ENCODE measurements around the gene FAM171A1. TPM values are rescaled to one million over a fixed set of nuclear protein-coding genes. Genes with fewer than 3 reads are reported as not detected.

Gene FAM171A1
- polyA plus RNA-seq, 1 of the 3 experiments (the other 2 are of a cell fraction): 26.3 TPM

- no peaks in the 10 kb centered on the region for H3K9me3 ChIP-seq
- CTCF ChIA-PET: interaction anchor here (1.0 kb wide), 1 partner anchor 47 kb away, joined by 3 read pairs; no protein-coding TSS in a partner anchor
- 95% methylated on average over 10 of the region's 10 CpGs for WGBS (ENCODE audit: low lambda C conversion rate)
Observed at GRCh38 chr10:15309221-15309620, 61.9 kb downstream of the FAM171A1 start.

More at GRCh38 chr10:15309221-15309620, 61.9 kb downstream of the FAM171A1 start:
- H3K9ac ChIP-seq: no peak overlapping the region
- no peaks in the 10 kb centered on the region for H3K27me3 ChIP-seq (ENCODE audit: insufficient read depth)
- H3K4me1 ChIP-seq (ENCODE audit: control insufficient read depth in 1 of 2, insufficient read depth in 2 of 2, low read depth in 1 of 2, low read length in 1 of 2): peaks cover 4 to 27% of the 10 kb centered on the region in 2 experiments; a peak in 3 of 4 replicates
- no peak for DNase-seq
- H4K20me1 ChIP-seq (ENCODE audit: insufficient read depth): no peaks in the 10 kb centered on the region
- no peaks in the 10 kb centered on the region for H3K36me3 ChIP-seq (replicated peaks in 1 of 2; ENCODE audit: control insufficient read depth in 1 of 2, insufficient read depth in 2 of 2, low read length in 1 of 2)
- H3K9me2 ChIP-seq: no peaks in the 10 kb centered on the region
- no peak overlapping the region for H3K4me2 ChIP-seq
- no peaks in the 10 kb centered on the region for H3F3A ChIP-seq (replicated peaks; ENCODE audit: insufficient read depth)
- H3K79me2 ChIP-seq (ENCODE audit: insufficient read depth): no peaks in the 10 kb centered on the region; the same call in 1 of the 2 replicates
- no peak overlapping the region for H2AFZ ChIP-seq (ENCODE audit: low read depth)
- no peak for TF ChIP-seq RAD21 (IDR thresholded peaks at IDR 0.05; ENCODE audit: low read length)
- no peak for TF ChIP-seq RXRA (IDR thresholded peaks at IDR 0.05; ENCODE audit: borderline replicate concordance, low read depth)
- no peak for TF ChIP-seq FOXJ3 (CRISPR knock-in tag; IDR thresholded peaks at IDR 0.05)
- TF ChIP-seq EP300 (IDR thresholded peaks at IDR 0.05; ENCODE audit: borderline replicate concordance in 1 of 2, low read depth in 1 of 2, low read length in 1 of 2): no peak
- TF ChIP-seq CHD2 (IDR thresholded peaks at IDR 0.05; ENCODE audit: low read length, partially characterized antibody): no peak
- TF ChIP-seq ELF1 (IDR thresholded peaks at IDR 0.05): no peak
- no peak for TF ChIP-seq RCOR1 (IDR thresholded peaks at IDR 0.05; ENCODE audit: low read length)
- TF ChIP-seq PBX3 (IDR thresholded peaks at IDR 0.05): no peak
- TF ChIP-seq FOXM1 (IDR thresholded peaks at IDR 0.05; ENCODE audit: low read depth): no peak
- no peak for TF ChIP-seq MEF2A (IDR thresholded peaks at IDR 0.05; ENCODE audit: borderline replicate concordance, low read depth)
- TF ChIP-seq YY1 (IDR thresholded peaks at IDR 0.05; ENCODE audit: low read depth): no peak
- no peak for TF ChIP-seq GABPA (IDR thresholded peaks at IDR 0.05; ENCODE audit: low read depth)
- no peak for TF ChIP-seq ZBTB33 (IDR thresholded peaks at IDR 0.05; ENCODE audit: borderline replicate concordance, low read depth)
- no peak for TF ChIP-seq IRF3 (IDR thresholded peaks at IDR 0.05; ENCODE audit: low read depth, low read length)
- no peak for TF ChIP-seq SIN3A (IDR thresholded peaks at IDR 0.05; ENCODE audit: borderline replicate concordance, low read depth, low read length)
- no peak for TF ChIP-seq CTCF (IDR thresholded peaks at IDR 0.05)
- no peak for TF ChIP-seq NRF1 (IDR thresholded peaks at IDR 0.05; ENCODE audit: low read depth, low read length)
- no peak for TF ChIP-seq MXI1 (IDR thresholded peaks at IDR 0.05; ENCODE audit: low read depth, low read length)
- no peak overlapping the region for H3K4me3 ChIP-seq (ENCODE audit: low read depth in 2 of 2, low read length in 1 of 2)
- POLR2A ChIA-PET: no interaction called here
- H3K27ac ChIP-seq (ENCODE audit: low read depth in 2 of 2, low read length in 1 of 2): no peak overlapping the region
